Eye (tissue), 1 donor: ENCODE data around the gene CRMP1.

Source experiments
- DNase-seq: peaks from one replicate; pipeline ENCODE4 v3.0.0-alpha.2; 2015

The CRMP1 gene

GRCh38 chr4:5919044-5919443, 26.2 kb upstream of the CRMP1 start:
- DNase-seq = no peak

- DNase-seq = no peak
Measured at GRCh38 chr4:5918331-5918985, 25.6 kb upstream of the CRMP1 start.

GRCh38 chr4:5917672-5918071, 24.8 kb upstream of the CRMP1 start:
- DNase-seq = no peak

- DNase-seq = no peak
Measured at GRCh38 chr4:5916229-5916628, 23.3 kb upstream of the CRMP1 start.

- no peak for DNase-seq
Measured at GRCh38 chr4:5913454-5913853, 20.6 kb upstream of the CRMP1 start.

- no peak for DNase-seq
Measured at GRCh38 chr4:5912614-5913019, 19.7 kb upstream of the CRMP1 start.

- no peak for DNase-seq
Measured at GRCh38 chr4:5908876-5909427, 16.1 kb upstream of the CRMP1 start.

- DNase-seq = no peak
Measured at GRCh38 chr4:5906191-5906590, 13.3 kb upstream of the CRMP1 start.

- DNase-seq = no peak
Measured at GRCh38 chr4:5905714-5906113, 12.8 kb upstream of the CRMP1 start.

GRCh38 chr4:5900844-5901243, 8.0 kb upstream of the CRMP1 start:
- peak; percentile 26 for DNase-seq

- no peak for DNase-seq
Measured at GRCh38 chr4:5899881-5900280, 7.0 kb upstream of the CRMP1 start.

- no peak for DNase-seq
Measured at GRCh38 chr4:5899396-5899795, 6.5 kb upstream of the CRMP1 start.

- no peak for DNase-seq
Measured at GRCh38 chr4:5897674-5898073, 4.8 kb upstream of the CRMP1 start.

GRCh38 chr4:5895287-5895686, 2.4 kb upstream of the CRMP1 start:
- no peak for DNase-seq

- DNase-seq = peak; percentile 55
Measured at GRCh38 chr4:5894266-5894665, 1.4 kb upstream of the CRMP1 start.

GRCh38 chr4:5893591-5893990, 705 bp upstream of the CRMP1 start:
- DNase-seq = no peak

- DNase-seq = peak; percentile 36
Measured at GRCh38 chr4:5892323-5893003, 423 bp downstream of the CRMP1 start.

GRCh38 chr4:5891563-5892322, 1.1 kb downstream of the CRMP1 start:
- no peak for DNase-seq

- DNase-seq = peak; percentile 89
Measured at GRCh38 chr4:5890063-5890727, 2.7 kb downstream of the CRMP1 start.

GRCh38 chr4:5889002-5889696, 3.7 kb downstream of the CRMP1 start:
- no peak for DNase-seq

- DNase-seq = peak; percentile 83
Measured at GRCh38 chr4:5888222-5889001, 4.5 kb downstream of the CRMP1 start.
